ENCODE results near the gene PLCG1. TPM values are rescaled to one million over a fixed set of nuclear protein-coding genes. Genes with fewer than 3 reads are reported as not detected.

PLCG1 gene
- total and polyA plus RNA-seq, 11 donors = 32.5 to 72.2 (median 52.8) TPM

GRCh38 chr20:41201760-41202159 lies 64.4 kb downstream of the PLCG1 start:
- H3K27me3 ChIP-seq = no peaks in the 10 kb centered on the region
- no peak for TF ChIP-seq CTCF (IDR thresholded peaks at IDR 0.05)
- no peak for TF ChIP-seq POLR2A (IDR thresholded peaks at IDR 0.05)
- peaks cover 0 to 20% (median 14%) of the 10 kb centered on the region in 12 donors for H3K9me3 ChIP-seq
- peaks cover 0 to 23% (median 0%) of the 10 kb centered on the region in 12 donors for H3K4me1 ChIP-seq
- no peak overlapping the region for H3K4me3 ChIP-seq
- 95 to 97% (median 96%) methylated on average over 3 to 8 of the region's 8 CpGs for WGBS, 4 donors
- H3K27ac ChIP-seq = peak overlapping the region in 4 of 12 donors; percentile 47 to 79 (median 74)
- ATAC-seq (no peak), DNase-seq (no peak)
- intact Hi-C loops (cut with DNase I) = no loop called here
- peaks cover 0 to 20% (median 13%) of the 10 kb centered on the region in 9 donors for H3K36me3 ChIP-seq

GRCh38 chr20:41202426-41202825 lies 65.1 kb downstream of the PLCG1 start:
- 96 to 97% (median 96%) methylated on average over 10 of the region's 10 CpGs for WGBS, 4 donors
- peaks cover 0 to 20% (median 13%) of the 10 kb centered on the region in 9 donors for H3K36me3 ChIP-seq
- ATAC-seq = peak in 1 of 4 donors; percentile 16

GRCh38 chr20:41203660-41204059 lies 66.3 kb downstream of the PLCG1 start:
- DNase-seq (no peak), ATAC-seq (peak in 1 of 4 donors; percentile 23)
- no peak for TF ChIP-seq CTCF (IDR thresholded peaks at IDR 0.05)
- Histone ChIP-seq H3K4me1 (peaks cover 0 to 23% (median 0%) of the 10 kb centered on the region in 12 donors), H3K4me3 (no peak overlapping the region), H3K27ac (peak overlapping the region in 1 of 12 donors; percentile 17), H3K36me3 (peaks cover 0 to 20% (median 13%) of the 10 kb centered on the region in 9 donors), H3K27me3 (no peaks in the 10 kb centered on the region), H3K9me3 (peaks cover 0 to 12% (median 7%) of the 10 kb centered on the region in 12 donors)
- 95 to 99% (median 97%) methylated on average over 9 of the region's 9 CpGs for WGBS, 4 donors
- intact Hi-C loops (cut with DNase I) = no loop called here

More at GRCh38 chr20:41202426-41202825, 65.1 kb downstream of the PLCG1 start:
- no peak overlapping the region for H3K27ac ChIP-seq
- no peaks in the 10 kb centered on the region for H3K27me3 ChIP-seq
- no peak for TF ChIP-seq CTCF (IDR thresholded peaks at IDR 0.05)
- no peak for TF ChIP-seq POLR2A (IDR thresholded peaks at IDR 0.05)
- DNase-seq = no peak
- intact Hi-C loops (cut with DNase I) = no loop called here
- H3K4me3 ChIP-seq = no peak overlapping the region
- H3K9me3 ChIP-seq = peaks cover 0 to 20% (median 14%) of the 10 kb centered on the region in 12 donors
- peaks cover 0 to 23% (median 0%) of the 10 kb centered on the region in 12 donors for H3K4me1 ChIP-seq

GRCh38 chr20:41204304-41205265 lies 67.2 kb downstream of the PLCG1 start:
- Histone ChIP-seq H3K9me3 (peaks cover 0 to 2% (median 0%) of the 10 kb centered on the region in 12 donors), H3K4me3 (no peak overlapping the region), H3K36me3 (peaks cover 0 to 20% (median 13%) of the 10 kb centered on the region in 9 donors), H3K4me1 (peaks cover 0 to 23% (median 0%) of the 10 kb centered on the region in 12 donors), H3K27me3 (no peaks in the 10 kb centered on the region), H3K27ac (peak overlapping the region in 9 of 12 donors; percentile 20 to 79 (median 61))
- ATAC-seq = no peak
- intact Hi-C loops (cut with DNase I) = no loop called here
- 91 to 95% (median 93%) methylated on average over 8 of the region's 8 CpGs for WGBS, 4 donors
- TF ChIP-seq POLR2A (IDR thresholded peaks at IDR 0.05) (no peak), CTCF (IDR thresholded peaks at IDR 0.05) (no peak)
- DNase-seq = no peak
